Stimulated activated CD4-positive, alpha-beta T cell treated with anti-CD3 and anti-CD28 coated beads, TNF-alpha, amount 100 ng/mL, for 4 hours (primary cell): ENCODE data around the gene RFC2.
"Not testable (repeated sequence)": the region's sequence is repeated elsewhere in the genome, so short reads cannot be mapped to it uniquely, and the experiment has no call there.

ENCODE experiments used
- DNase-seq, 3 experiments: peaks; one replicate each; pipeline ENCODE4 v3.0.0-alpha.2; 2020; ENCODE audit warnings: low read depth in 3 of 3

The RFC2 gene

DNA sequence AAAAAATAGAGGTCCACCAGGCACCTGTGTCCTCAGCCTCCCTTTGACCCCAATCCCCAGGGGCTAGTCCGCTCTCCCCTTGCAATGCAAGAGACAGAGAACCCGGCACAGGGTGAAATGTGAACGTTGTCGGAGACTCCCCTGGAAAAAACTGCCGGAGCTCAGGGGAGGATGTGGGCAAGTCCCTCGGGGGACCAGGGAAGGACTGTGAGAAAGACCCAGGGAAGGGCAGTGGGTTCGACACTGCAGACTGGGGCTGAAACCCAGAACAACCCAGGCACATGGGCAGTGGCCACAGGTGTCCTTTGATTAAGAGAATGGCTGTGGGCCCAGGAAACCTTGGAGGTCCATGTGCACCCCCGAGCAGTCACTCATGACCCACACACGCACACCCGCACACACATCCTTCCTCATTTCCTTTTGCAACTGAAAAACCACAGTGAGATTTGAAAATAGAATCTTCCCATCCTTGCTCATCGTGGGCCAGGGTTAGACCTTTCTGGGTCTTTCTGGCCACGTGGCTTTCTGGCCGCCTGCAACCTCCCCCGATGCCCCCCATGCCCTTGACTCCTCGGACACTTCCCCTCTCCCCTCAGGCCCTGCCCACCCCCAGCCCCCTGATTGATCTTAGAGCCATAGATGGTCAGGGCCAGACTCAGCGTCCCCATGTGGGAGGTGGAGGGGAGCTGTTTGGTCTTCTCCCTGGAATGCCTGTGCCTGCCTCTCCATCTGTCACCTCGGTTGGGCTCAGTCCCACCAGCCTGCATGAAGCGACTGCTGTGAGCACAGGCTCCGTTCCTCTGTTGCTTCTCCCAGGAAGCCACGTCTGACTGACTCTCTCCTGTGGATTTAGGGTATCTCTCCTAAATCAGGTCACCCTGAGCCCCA, 36.5 kb downstream of the RFC2 start:
- DNase-seq: no peak

DNA sequence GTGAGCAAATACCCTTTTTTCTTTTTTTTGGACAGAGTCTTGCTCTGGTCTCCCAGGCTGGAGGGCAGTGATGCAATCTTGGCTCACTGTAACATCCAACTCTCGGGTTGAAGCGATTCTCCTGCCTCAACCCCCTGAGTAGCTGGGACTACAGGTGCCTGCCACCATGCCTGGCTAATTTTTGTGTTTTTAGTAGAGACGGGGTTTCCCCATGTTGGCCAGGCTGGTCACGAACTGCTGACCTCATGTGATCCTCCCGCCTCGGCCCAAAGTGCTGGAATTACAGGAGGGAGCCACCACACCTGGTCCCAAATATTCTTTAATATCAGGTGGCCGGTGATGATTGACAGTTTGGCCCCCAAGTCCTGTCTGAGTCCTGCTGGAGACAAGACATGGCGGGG, 37.8 kb downstream of the RFC2 start:
- no peak for DNase-seq

DNA sequence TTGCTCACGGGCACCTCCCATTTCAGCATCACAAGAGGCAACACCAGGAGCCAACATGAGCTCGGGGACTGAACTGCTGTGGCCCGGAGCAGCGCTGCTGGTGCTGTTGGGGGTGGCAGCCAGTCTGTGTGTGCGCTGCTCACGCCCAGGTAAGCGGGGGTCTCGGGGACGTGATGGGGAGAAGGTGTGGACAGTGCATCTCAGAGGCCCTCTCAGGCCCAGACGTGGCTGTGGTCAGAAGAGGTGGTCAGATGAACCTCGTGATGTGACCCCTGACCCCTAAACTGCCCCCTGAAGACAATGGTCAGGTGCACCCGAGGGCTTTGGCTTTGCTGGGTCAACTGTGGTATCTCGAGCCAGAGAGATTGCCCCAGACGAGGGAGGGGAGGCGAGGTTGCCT, 38.3 kb downstream of the RFC2 start:
- DNase-seq: no peak

DNA sequence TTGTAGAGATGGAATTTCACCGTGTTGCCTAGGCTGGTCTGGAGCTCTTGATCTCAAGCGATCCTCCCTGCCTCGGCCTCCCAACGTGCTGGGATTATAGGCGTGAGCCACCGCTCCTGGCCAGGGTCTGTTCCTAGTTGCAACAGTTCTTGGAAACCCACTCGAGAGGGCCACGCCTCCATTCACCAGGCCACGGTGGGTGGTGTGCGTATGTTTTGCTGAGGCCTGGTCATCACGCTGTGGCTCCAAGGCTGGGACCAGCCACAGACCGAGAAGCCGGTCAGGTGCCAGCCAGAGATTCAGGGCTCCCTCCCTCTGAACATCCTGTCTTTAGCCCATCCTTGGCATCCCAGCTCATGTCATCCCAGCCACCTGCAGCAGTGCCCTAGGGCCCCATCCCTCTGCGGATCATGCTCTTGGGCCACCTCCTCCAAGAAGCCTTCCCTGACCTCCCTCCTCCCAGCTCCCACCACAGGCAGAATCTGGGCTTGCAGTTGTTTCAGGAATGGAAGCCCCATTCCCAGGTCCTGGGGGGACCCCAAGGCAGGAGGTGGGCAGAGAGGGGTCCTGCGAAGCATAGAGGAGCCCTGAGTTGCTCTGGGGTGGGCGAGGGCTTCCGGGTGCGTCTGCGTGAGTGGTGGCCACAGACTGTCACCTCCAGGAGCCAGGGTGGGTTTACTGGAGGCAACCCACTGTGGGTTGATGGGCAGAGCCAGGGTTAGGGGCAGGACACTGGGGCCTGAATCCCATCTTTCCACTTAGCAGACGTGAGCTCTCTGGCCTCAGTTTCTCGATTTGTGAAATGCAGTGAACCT, 39.2 kb downstream of the RFC2 start:
- DNase-seq: no peak

DNA sequence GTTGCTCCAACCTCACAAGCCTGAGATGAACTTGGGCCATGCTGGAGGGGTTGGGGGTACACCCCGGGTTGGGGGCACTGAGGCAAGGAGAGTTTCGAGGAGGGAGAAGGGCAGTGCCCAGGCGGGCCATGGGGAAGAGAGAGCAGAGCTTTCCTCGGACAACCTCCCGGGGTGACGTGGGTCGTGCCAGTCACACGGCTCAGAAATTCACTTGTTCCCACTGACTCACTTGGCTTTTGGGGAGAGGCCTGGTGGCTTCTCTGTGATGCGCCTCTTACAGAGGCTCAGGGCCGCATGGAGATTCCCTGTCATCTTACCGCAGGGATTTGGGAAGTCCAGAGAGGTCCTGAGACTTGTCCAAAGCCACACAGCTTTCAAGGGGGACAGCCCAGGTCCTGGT, 41.5 kb downstream of the RFC2 start:
- DNase-seq: no peak

DNA sequence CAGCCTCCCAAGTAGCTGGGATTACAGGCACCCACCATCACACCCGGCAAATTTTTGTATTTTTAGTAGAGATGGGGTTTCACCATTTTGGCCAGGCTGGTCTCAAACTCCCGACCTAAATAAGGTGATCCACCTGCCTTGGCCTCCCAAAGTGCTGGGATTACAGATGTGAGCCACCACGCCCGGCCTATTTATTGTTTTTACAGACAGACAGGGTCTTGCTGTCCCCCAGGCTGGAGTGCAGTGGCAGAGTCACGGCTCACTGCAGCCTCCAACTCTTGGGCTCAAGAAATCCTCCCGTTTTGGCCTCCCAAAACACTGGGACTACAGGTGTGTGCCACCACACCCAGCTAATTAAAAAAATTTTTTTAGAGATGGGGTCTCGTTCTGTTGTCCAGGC, 46.0 kb downstream of the RFC2 start:
- not testable (repeated sequence) for DNase-seq

DNA sequence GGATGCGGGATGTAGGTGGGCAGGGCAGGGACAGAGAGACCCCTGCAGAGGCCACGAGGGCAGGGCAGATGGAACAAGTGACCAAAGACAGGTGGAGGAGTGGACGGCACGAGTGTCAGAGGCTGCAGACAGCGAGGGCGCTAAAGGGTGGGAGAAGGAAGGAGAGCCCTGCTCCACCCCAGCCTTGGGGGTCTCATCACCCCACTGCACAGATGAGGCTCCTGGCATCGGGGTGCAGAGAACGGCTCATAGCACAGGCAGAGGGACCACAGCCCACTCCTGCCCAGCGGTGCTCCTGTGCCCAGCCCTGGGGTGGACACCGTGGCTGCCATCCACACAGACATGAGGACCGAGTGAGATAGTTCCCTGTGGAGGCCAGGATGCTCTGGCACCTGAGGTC, 46.6 kb downstream of the RFC2 start:
- DNase-seq: no peak

DNA sequence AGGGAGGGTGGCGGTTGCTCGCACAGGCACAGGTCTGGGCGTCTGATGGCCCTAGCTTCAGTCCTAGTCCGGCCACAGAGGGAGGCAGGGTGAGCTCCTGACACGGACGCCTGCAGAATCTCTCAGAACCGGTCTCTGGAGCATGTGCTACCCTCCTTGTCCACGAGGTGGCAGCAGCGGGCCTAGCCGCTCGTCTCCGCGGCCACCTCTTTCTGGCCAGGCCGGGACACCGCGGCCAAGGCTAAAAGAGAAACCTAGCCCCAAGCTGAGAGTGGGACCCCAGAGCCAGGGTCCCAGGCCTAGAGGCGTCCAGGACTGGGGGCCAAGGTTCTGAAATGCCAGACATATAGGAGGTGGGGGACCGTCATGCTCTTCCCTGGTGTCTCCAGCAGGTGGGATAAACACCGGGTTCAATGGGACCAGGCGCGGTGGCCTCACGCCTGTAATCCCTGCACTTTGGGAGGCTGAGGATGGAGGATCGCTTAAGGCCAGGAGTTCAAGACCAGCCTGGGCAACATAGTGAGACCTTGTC, 47.5 kb downstream of the RFC2 start:
- DNase-seq: peak; percentile 55 to 68 (median 57)

DNA sequence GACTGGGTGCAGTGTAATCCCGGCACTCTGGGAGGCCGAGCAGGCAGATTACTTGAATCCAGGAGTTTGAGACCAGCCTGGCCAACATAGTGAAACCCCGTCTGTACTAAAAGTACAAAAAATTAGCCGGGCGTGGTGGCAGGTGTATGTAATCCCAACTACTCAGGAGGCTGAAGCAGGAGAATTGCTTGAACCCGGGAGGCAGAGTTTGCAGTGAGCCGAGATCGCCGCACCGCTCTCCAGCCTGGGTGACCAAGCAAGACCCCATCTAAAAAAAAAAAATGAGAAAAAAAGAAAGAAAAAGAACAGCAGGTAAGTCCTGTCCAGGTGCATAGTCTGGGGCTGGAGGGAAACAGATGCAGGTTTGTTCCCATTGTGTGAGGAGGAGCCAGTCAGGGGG, 48.1 kb downstream of the RFC2 start:
- DNase-seq: not testable (repeated sequence)

DNA sequence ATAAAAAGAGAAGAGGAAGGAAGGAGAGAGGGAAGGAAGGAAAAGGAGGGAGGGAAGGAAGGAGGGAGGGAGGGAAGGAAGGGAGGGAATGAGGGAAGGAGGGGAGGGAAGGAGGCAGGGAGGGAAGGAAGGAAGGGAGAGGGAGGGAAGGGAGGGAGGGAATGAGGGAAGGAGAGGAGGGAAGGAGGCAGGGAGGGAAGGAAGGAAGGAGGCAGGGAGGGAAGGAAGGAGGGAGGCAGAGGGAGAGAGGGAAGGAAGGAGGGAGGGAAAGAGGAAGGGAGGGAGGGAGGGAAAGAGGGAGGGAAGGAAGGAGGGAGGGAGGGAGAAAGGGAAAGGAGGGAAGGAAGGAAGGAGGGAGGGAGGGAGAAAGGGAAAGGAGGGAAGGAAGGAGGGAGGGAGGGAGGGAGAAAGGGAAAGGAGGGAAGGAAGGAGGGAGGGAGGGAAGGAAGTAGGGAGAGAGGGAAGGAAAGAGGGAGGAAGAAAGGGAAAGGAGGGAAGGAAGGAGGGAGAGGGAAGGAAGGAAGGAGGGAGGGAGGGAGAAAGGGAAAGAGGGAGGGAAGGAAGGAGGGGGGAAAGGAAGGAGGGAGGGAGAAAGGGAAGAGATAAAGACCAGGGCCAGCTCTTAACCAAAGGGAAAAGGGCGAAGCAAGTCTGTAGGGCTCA, 50.1 kb downstream of the RFC2 start:
- DNase-seq: no peak

DNA sequence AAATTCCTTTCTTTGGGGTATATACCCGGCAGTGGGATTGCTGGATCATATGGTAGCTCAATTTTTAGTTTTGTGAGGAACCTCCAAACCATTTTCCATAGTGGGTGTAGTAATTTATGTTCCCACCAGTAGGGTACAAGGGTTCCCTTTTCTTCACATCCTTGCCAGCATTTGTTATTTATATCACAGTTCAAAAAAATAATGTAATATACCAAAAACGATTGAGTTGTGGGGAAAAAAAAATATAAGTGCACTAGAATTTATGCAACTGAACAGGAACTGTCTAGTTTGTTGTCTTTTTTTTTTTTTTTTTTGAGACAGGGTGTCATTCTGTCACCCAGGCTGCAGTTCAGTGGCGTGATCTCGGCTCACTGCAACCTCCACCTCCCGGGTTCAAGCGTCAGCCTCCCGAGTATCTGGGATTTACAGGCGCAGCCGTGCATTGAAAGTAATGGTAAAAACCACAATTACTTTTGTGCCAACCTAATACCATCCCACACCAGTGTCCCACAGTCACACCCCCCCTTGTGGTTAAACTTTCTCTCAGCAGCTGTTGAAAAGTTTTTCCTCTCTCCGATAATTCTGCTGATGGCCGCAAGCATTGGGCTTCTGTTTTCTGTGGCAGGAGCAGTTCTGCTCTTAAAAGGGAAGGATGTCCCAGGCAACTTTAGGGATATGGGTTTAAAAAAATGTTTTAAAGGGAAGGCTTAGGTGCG, 51.2 kb downstream of the RFC2 start:
- no peak for DNase-seq

DNA sequence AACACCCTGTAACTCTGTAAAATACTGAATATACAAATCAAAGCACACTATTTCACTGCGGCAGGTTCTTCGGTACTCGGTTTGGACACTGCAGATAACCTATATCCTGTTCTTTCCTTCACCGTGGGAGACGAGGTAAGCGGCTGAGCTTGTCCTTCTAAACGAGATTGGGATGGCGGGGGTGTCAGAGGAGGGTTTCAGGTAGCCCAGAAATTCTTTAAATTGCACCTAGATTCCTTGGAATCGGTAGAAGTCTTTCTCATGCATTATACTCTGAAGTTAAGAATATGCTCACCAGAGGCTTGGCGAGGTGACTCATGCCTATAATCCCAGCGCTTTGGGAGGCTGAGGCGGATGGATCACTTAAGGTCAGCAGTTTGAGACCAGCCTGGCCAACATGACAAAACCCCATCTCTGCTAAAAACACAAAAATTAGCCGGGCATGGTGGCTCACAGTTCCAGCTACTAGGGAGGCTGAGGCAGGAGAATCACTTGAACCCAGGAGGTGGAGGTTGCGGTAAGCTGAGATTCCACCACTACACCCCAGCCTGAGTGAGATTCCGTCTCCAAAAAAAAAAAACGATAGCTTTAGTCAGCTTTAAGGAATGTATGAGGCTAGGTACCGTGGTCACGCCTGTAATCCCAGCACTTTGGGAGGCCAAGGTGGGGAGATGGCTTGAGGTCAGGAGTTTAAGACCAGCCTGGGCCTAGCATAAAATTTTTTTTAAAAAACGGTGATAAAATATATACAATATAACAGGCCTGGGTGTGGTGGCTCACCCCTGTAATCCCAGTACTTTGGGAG, 54.4 kb downstream of the RFC2 start:
- DNase-seq: no peak

DNA sequence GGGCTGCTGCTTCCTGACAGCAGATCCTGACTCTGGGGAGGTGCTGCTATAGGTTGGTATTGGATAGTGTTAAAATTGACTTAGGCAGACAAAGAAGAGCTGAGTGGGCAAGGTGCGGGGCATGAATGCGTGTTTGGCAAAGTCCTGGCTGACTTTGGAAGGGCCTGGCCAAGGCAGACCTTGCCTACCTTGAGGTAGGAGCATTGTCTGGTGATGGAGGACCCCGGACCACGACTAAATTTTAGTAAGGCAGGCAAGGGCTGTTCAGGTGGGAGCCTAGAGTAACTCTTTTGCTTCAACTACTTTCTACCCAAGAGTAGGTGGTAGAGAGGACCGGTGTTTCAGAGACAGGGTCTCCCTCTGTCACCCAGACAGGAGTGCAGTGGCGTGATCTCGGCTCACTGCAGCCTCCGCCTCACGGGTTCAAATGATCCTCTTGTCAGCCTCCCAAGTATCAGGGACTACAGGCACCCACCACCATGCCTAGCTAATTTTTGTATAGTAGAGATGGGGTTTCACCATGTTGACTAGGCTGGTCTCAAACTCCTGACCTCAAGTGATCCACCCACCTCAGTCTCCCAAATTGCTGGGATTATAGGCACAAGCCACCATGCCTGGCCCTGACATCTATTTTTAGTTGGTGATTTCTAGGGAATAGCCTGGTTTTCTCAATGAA, 56.6 kb downstream of the RFC2 start:
- no peak for DNase-seq

DNA sequence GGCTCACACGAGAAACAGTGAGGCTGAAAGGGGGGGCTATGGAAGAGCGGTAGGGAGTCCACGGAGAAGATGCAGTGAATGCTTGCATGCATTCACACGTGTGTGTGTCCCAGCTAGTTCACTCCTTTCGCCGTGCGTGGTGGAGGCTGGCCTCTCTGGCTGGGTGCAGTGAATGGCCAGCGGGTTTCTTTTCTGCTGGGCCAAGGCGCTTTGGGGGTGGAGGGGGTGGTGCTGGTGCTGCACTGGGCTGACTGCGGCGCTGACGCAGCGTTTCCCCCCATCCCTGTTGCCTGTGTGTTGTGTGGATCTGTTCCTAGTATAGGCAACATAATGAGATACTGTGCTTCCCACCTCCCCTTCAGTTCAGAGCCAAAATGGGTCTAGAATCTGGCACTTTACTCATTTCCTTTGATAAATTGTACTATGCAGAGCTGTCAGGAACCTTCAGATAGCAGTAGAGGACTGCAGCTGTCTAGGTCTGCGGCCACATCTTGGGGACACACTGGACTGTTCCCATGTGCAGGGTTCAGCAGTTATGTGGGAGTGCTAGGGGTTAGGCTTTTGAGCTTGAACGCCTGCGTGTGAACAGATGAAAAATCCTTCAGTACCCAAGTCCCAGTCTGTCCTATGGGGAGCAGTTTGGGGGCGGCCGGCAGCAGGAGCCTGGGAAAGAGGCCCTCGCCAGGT, 58.1 kb downstream of the RFC2 start:
- not testable (repeated sequence) for DNase-seq

DNA sequence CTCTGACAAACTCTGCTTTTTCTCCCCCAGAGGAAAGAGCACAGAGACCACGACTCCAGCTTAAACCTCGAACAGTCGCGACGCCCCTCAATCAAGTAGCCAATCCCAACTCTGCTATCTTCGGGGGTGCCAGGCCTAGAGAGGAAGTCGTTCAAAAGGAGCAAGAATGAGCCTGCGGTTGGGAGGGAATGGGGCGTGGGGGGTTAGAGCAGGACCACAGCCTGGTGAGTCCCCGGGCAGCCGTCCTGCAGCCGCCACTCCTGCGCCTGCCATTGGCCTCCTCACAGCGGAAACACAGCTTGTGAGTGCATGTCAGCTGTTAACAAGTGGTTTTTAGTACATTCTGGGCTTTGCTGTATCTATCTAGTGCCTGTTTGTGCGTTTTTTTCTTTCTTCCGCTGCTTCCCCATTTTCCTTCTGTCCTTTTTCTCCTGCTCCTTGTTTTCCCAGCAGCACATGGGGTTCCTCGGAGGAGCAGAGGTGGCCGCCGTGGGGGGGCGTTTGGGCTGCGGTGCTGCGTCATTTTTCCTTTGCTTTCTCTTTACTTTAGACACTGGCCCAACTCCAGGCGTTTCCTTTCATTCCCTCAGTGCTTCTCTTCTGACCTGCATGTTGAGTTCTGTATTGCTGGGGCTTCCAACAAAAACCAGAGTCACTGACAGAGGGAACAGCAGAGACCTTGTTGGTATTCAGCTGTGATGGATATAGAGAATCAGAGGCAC, 58.9 kb downstream of the RFC2 start:
- DNase-seq: not testable (repeated sequence)

DNA sequence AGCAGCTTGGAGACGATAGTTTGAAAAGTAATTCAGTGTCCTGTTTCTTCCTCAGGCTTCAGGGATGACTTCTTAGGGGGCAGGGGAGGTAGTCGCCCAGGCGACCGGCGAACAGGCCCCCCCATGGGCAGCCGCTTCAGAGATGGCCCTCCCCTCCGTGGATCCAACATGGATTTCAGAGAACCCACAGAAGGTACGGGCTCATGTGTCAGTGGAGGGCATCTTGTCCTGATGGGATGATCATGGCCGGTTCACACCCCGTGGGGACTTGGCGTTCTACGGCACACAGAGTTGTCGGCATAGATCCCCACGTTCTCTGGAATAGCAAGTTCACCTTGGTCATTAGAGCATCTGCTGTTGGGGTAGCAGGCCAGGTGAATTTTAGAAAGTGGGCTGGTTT, 59.5 kb downstream of the RFC2 start:
- DNase-seq: no peak

DNA sequence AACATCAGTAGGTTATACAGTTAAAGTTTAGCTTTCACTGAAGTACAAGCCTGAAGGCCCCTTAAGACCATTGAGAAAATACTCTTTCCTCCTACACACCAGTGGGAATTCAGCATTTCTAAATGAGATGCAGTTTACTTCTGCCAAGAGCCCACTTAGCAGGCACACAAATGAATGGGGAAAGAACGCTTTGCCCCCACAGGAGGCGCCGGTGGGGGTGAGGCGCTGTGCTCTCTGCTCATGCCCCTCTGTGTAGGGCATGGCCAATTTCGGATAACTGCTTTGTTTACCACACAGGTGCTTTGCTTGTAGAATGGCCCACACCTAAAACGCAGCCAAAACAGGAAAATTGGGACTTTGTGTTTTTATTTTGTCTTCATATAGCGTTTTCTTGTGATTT, 60.3 kb downstream of the RFC2 start:
- DNase-seq: no peak

DNA sequence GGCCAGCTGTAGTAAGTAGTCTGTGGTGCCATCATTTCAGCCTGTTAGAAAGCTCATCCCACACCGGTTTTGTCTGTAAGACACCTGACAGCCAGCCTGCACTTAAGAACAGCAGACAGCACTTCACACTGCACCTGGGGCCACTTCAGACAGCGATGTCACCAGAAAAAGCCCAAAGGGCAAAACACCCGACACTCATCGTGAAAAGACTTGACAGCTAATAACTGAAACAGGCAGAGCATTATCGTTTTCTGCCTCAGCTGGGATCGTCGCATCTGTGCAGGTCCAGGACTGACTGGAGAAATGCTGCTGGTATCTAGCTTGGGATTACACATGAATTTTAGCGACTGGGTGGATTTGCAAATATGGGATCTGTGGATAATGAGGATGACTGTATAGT, 61.1 kb downstream of the RFC2 start:
- DNase-seq: no peak

DNA sequence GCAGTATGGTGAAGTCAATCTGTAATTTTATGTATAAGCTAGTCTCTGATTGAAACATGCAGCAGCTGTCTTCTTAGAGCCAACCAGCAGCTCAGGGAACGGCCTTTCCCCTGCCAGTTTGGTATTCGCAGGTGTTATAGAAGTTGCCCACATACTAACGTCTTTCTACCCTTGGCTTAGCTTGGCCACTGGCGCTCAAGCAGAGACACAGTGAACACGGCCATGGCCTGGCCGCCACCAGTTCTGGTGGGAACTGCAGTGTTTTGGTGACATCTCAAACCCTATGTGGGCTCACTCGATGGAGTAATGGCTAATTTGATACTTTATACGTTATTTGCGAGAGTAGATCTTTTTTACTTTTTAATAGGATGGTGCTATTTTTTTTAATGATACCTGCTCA, 63.0 kb downstream of the RFC2 start:
- no peak for DNase-seq
